ENCODE results near the gene NPAS2.

GRCh38 chr2:100793220-100793619, 26.7 kb upstream of the NPAS2 start:
- TF ChIP-seq, protein P1, sequence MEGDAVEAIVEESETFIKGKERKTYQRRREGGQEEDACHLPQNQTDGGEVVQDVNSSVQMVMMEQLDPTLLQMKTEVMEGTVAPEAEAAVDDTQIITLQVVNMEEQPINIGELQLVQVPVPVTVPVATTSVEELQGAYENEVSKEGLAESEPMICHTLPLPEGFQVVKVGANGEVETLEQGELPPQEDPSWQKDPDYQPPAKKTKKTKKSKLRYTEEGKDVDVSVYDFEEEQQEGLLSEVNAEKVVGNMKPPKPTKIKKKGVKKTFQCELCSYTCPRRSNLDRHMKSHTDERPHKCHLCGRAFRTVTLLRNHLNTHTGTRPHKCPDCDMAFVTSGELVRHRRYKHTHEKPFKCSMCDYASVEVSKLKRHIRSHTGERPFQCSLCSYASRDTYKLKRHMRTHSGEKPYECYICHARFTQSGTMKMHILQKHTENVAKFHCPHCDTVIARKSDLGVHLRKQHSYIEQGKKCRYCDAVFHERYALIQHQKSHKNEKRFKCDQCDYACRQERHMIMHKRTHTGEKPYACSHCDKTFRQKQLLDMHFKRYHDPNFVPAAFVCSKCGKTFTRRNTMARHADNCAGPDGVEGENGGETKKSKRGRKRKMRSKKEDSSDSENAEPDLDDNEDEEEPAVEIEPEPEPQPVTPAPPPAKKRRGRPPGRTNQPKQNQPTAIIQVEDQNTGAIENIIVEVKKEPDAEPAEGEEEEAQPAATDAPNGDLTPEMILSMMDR (conservative IDR thresholded peaks at IDR 0.05 in 1 of 2, IDR thresholded peaks at IDR 0.05 in 1 of 2; ENCODE audit: low read depth in 1 of 2, low read length in 2 of 2) = no peak
- no peak for TF ChIP-seq EZH2 (IDR thresholded peaks at IDR 0.05; ENCODE audit: low read length, missing control alignments)
